ENCODE results near the gene TAF1.

GRCh38 chrX:71454222-71454621 lies 88.1 kb downstream of the TAF1 start:
- TF ChIP-seq CTCF (IDR thresholded peaks at IDR 0.05; ENCODE audit: insufficient read depth, low read depth, low read length): no peak
- no peak for TF ChIP-seq EZH2 (IDR thresholded peaks at IDR 0.05; ENCODE audit: insufficient read depth, low read length)
